GM18520 (cell line): Measurements from ENCODE around the gene CDH13.

Experiments
- ATAC-seq: cut with Tn5 transposase; IDR thresholded peaks from one replicate; pipeline ENCODE4 v1.9.1; 2021; ENCODE audit not compliant: unreplicated experiment

Gene CDH13

DNA sequence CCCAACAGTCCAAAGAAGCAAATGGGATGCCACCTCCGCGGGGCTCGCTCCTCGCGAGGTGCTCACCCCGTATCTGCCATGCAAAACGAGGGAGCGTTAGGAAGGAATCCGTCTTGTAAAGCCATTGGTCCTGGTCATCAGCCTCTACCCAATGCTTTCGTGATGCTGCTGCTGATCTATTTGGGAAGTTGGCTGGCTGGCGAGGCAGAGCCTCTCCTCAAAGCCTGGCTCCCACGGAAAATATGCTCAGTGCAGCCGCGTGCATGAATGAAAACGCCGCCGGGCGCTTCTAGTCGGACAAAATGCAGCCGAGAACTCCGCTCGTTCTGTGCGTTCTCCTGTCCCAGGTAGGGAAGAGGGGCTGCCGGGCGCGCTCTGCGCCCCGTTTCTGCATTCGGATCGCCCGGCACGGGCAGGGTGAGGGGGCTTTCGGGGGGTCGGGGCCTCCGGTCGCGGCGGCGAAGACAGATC lies at the start of gene CDH13:
CDH13 (plus strand) TSS at position 179 of the 471 bp plus-strand sequence.
- ATAC-seq: no peak

DNA sequence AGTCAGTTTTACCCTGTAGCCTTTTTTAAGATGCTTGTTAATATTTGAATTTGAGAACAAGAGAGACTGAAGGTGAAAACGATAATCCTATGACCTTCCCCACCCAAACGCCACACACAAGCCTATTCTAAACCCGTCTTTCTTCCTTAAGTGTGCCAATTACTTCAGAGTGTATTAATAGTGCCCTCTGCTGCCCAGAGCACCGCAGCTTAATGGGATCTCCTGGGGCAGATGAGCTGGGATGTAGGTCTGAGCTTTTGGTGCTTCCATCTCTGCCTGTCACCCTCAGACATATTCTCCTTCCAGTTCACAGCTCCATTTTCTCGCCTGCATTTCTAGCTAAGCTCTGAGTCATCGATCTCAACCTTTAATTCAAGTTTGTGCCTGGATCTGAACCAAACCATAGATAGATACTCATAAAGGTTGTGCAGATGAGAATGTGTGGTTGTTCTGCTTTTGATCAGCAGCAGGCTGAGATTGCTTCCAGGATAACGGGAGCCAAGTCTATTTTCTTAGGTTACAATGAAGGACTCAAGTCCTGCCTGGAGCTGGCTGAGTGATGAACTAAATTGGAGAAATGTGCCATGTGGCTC lies 46.4 kb upstream of the CDH13 start:
- ATAC-seq: no peak

DNA sequence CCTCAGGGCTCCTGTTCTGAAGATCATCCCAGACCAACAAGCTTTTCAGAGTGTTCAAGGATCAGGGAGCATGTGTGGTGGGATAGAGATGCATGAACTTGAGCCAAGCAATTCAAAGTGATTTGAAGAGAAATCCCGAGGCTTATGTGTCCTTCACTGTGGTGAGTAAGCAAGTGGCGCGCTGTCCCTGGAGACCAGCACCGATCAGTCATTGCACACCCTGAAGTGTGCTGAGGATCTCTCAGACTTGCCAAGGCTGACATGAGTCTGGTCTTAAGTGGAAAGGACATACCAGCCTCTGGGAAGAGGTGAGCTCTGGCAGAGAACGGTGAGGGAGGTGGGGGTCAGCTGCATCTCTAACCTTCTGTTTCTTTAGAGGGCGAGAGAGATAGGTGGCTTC lies 43.8 kb upstream of the CDH13 start:
- ATAC-seq: no peak

DNA sequence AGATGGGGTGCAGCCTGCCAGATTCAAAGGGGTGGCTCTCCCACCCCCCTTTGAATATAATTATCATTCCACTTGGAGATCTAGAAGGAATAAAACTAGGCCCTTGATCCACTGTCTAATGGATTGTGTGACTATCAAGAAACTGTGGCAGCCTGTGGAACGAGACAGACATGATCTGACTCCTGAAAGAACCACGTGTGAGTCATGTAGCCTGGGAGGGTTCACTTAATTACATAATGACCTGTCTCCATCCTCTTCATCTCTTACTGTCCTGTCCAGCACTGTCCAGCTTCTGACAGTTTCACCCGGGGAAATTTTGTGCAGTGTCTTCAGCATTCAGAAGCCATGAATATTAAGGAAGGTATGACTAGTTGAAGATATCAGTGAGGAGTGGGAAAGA lies 43.3 kb upstream of the CDH13 start:
- no peak for ATAC-seq

DNA sequence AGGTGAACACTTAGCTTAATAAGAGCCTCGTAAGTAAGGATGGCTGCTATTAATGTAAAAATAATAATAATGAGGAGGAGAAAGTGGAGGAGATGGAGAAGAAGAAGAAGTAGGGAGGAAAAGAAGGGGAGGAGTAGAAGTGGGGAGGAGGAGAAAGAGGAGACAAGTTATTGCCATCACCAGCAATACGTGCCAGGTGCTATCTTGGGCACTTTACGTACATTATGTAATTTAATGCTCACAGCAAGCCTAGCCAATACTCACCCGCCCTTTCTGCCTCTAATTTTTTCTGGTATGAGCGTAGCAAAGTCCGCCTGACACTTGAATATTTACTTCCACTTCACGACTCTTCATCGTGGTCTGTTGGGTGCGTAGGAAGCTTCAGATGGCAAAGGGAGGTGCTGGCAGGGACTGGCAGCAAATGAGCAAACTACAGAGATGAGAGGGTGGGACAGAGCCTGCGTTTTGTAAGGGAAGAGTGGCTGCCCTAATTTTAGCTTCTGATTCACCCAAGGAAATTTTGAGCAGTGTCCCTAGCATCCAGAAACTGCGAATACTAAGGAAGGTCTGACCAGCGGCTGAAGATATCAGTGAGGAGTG lies 42.1 kb upstream of the CDH13 start:
- ATAC-seq: no peak

DNA sequence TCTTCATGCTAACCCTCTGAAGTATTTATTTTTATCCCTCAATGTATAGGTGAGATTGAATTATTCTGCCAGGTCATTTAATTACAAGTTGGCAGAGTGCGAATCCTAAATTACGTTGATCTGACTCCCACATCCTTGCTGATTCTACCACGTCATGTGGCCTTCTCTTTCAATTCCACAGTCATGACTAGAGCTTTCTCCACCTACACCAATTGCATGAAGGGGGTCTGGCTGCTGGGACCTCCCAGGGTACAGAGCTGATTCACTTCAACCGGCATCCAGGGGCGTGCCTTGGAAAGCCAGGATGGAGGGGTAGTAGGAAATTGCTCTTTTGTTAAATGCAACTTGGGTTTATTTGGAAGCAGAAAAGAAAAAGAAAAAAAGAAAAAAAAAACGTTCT lies 41.1 kb upstream of the CDH13 start:
- no peak for ATAC-seq

DNA sequence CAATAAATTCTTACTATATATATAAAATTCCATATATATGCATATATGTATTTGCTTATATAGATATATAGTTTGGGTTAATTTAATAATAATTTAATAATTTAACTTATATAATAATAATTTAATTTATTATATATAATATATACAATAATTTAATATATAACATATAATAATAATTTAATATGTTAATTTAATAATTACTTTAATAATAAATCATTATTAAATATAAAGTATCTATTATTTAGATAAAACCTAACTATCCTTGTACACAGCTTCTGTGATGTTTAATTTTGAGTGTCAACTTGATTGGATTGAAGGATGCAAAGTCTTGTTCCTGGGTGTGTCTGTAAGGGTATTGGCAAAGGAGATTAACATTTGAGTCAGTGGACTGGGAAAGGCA lies 40.6 kb upstream of the CDH13 start:
- ATAC-seq: no peak

DNA sequence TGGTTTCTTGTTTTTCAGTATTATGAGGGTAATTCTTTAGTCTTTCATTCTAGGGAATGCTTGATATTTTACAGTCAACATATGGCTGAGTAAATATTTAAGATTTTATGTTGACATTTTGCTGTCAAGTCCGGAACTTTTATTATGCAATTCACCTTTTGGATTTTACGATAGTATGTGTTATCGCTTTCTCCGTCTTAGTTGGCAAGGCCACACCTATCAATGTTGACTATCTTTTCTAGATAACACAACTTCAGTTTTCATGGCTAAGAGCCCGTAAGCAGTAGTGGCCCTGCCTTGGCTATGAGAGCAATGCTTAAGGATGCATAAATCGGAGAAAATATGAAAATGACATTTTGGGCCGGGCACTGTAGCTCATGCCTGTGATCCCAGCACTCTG lies 39.5 kb upstream of the CDH13 start:
- ATAC-seq: no peak

DNA sequence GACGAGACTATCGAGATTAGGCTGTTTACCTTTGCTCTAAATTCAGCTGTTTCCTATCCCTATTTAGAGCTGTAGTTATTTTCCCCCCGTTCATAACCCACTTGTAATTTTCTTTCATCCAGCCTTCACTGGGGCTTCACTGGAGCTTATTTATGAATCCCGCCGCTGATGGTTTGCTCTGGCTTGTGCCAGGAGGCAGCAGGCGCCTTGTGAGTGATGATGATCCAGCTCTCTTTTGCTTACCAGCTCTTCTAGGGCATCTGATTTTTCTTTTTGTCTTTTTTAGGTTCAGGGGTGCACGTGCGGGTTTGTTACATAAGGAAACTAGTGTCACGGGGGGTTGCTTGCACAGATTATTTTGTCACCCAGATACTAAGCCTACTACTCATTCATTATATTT lies 37.4 kb upstream of the CDH13 start:
- no peak for ATAC-seq

DNA sequence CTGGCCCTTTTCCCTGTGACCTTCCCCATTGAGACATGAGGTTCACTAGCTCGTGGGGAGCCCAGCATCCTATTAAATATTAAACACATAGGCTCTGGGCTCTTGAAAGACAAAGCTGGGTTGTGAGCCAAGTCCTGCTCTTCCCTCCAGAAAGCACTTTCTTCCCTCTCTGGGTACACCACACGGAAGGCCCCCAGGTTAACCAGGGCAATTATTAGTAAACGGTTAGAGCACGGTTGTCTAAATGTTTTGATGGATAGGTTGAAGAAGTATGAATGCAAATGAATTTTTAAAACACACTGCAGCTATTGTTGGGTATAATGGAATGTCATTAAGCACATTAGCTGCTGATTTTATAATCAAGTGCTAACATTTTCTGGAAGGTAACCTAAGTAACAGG lies 32.7 kb upstream of the CDH13 start:
- ATAC-seq: no peak

DNA sequence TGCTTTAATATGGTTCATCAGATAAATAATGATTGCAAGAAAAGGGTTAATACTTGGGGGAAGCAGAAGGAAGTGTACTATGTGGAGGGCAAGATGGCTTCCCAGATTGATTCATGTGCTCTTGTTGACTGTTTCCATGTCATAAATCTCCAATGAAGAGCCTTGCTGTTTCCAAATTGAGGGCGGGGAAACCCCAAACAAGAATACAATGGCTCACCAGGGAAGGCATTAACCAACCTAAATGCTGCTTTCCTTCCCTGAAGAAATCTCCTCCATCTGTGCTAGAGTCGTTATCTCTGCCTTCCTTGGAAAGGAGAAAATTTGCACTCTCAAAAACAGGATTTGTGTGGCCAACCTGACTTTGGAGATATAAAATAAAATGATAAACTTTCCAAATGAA lies 28.0 kb upstream of the CDH13 start:
- no peak for ATAC-seq

DNA sequence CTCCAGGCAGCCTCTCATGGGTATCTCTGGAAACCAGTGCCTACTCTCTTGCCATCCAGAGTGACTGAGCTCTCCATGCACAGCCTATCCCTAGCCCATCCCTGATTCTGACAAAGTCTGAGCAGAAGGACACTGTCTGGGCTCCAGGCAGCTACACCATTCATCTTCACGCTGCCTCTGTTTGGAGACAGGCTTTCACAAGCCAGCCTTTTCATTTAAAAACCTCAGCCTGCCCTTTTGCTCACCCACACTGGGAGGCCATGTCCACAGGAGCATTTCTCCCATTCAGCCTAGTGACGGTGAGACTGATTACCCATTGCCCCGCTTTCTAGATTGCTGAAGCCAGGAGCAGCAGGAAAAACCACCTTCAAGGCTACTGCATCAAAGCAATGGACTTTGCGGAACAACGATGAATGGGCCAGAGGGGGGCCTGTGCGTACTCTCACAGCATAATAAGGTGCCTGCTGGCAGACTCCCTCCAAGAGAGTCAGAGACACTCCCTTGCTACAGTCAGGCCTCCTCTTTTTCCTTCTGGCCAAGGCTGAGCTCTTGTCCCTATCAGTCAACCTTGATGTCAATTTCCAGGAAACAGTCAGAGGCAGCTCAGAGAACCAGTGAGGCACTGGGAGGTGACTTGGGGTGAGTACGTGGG lies 24.7 kb upstream of the CDH13 start:
- ATAC-seq: no peak

DNA sequence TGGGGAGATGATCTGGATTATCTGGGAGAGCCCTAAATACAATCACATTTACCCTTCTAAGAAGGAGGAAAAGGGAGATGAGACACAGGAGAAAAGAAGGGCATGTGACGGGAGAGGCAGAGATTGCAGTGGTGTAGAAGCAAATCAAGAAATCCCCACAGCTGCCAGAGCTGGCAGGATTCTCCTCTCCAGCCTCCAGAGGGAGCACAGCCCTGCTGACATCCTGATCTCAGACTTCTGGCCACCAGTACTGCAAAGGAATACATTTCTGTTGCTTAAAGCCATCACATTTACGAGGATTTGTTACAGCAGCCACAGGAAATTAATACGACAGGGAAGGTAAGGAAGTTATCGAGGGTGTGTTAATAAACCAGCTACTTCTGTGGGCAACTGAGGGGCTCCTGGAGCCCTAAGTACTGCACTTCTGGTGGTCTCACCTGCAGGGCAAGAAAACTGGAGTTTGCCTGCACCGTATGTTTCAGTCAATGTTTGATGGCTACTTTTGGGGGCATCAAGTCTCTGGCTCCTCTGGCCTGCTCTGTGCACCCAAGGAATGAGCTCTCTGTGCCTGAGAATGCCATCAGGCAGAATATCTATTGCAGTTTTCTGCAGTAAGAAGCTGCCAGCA lies 22.9 kb upstream of the CDH13 start:
- ATAC-seq: no peak

DNA sequence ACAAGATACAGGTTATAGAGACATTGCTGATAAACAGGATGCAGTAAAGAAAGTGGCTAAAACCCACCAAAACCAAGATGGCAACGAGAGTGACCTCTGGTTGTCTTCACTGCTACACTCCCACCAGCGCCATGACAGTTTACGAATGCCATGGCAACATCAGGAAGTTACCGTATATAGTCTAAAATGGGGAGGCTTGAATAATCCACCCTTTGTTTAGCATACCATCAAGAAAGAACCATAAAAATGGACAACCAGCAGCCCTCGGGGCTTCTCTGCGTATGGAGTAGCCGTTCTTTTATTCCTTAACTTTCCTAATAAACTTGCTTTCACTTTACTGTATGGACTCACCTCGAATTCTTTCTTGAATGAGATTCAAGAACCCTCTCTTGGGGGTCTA lies 21.7 kb upstream of the CDH13 start:
- ATAC-seq: no peak

DNA sequence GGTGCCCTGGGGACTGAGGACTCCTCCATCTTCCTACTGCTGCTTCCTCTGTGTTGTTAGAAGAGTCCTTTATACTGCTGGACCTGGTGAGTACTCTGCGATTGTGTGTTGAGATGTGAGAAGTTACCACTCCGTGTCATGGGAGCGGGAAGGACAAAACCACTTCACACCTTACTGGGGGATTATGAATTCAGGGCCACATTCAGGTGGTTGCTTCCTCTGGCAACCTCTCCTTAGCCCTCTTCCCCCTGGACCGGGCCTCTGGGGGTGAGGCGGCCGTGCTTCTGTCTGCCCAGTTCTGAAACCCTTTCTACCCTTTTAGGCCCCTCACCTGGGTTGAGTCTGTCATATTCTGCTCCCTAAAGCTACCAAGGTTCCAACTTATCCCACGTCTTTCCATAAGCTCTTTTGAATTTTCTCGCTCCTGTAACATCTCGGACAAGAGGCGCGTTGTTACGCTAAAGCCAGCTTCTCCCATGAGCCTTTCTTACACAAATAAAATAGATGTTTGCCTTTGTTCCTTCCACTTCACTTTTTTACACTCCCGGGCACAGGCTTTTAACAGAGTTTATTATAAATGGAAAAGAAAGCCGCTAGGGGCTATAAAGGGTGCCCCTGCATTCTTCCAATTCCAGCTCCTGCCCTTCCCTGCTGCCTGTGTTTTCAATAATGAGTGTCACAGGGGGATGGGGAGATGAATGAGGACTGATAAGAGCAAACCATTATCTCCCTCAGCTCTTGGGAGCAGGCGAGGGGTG lies 20.7 kb upstream of the CDH13 start:
- ATAC-seq: no peak

DNA sequence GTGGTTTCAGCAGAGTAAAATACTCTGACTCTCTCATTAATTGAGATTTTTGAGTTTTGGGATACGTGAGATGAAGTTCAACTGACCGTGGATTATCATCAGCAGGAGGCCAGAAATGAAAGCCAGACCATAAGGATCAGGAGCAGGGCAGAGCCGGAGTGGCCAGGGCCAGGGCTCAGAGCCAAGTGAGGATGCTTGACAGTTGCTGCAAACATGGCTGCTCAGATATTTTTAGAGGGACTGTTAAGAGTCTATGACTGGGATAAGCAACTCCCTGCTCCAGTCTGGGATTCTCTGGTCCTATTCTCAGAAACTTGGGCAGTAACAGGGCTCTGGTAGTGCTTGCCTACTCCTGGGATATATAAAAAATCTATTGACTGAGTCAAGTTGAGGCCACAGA lies 17.6 kb upstream of the CDH13 start:
- no peak for ATAC-seq

DNA sequence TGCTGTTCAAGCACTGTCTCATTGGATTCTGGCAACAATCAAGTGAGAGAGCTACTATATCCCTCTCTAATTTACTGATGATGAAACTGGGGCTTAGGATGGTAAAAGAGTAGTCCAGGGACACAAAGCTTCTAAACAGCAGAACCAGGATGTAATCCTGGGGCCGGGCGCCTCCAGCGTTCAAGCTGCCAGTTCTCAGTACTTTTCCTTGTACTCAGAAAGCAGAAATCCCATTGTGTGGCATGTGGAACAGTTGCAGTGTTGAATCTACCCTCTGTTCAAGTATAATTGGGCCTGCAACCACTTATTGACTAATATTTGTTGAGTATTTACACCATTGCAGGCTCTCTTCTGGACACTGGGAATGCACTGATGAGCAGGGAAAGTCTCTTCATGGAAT lies 14.5 kb upstream of the CDH13 start:
- no peak for ATAC-seq

DNA sequence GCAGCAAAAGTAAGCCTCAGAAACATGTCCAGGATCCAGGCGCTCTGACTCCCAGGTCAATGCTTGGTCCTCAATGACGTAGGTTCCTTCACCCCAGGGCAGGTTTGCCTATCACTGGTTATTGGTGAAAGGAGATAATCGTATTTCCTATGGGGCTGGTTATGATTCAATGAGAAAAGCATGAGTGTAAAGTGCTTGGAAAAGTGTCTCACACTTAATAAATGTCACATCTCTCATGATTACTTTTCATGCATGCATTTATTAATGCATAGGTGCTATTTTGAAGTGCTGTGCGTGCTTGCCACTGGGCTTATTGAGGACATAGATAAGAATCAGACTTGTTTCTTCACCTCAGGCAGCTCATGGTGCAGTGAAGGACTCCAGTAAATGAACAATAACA lies 10.4 kb upstream of the CDH13 start:
- no peak for ATAC-seq

DNA sequence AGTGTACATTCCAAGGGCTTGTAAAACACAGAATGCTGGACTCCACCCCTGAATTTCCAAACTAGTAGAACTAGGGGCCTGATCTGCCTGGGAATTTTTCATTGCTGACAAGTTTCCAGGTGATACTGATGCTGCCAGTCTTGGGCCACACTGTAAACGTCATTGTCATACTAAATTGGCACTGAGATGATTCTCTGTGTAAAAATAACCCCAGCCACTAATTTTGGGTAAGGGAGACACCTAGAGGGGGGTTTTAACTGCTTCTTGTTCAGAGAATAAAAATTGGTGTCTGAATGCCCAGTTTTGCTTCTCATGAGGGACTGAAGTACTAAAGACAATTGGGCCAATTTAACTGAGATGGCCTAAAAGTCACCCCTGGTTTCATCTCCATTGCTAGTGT lies 5.0 kb upstream of the CDH13 start:
- no peak for ATAC-seq

DNA sequence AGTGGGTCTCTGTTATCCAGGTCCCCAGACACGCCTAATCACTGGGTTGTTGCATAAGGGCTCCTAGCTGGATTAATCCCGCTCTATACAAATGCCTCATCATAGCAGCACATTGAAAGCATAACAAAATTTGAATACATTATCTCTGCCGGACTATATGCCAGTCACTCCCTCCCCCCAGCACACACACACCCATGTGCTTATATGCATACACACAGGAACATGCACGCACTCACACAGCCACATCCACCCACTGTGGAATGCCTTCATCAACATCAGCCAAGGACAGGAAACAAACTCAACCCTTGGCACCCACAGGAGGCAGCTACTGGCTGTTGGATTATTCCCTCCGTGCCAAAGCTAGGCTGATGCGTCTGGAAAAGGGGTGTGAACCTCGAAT lies 3.5 kb upstream of the CDH13 start:
- no peak for ATAC-seq
